Measurements from ENCODE around the gene DEFB114.

DEFB114 gene

DNA sequence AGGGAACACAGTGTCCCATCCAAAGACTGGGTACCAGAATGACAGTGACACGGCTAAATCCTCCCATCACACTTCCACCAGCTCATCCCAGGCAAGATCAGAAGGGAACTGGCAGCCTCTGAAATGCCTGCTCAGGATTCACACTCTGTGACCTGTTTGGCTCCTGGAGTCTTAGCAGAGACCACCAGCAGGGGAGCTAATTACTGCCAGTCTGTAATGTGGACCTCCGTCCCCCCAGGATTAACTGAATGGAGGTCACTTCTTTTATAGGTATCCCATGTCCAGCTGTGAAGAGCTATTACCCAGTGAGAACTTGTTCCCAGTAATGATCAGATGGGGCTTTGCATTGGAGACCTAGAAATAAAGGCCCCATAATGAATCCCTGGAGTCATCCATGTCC, 45.2 kb downstream of the DEFB114 start:
- H3K27ac Mint-ChIP-seq, result no peak overlapping the region
- H3K36me3 Mint-ChIP-seq (ENCODE audit: low read depth), result no peaks in the 10 kb centered on the region
- no peaks in the 10 kb centered on the region for H3K27me3 Mint-ChIP-seq (ENCODE audit: low read depth)
- no peaks in the 10 kb centered on the region for H3K4me1 Mint-ChIP-seq (ENCODE audit: low read depth)
- H3K4me3 Mint-ChIP-seq, result no peak overlapping the region
- no peaks in the 10 kb centered on the region for H3K9me3 Mint-ChIP-seq

DNA sequence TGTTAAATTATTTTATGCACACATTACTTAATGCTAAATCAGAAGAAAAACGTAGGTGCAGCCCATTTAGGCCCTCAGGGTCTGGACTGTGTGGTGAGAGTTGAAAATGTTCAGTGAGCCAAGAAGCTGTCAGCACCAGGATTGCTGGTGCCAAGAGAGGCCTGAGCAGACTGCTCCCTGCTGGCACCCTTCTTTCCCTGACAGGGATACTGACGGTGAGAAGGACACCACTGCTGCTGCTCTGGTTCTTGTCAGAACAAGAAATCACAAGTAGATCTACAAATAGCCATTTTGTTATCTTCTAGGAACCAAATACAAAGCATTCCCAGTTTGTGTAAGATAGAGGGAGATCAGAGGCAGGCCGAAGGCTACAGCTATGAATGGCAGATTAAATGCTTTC, 48.9 kb downstream of the DEFB114 start:
- Mint-ChIP-seq H3K27ac (no peak overlapping the region), H3K27me3 (ENCODE audit: low read depth) (no peaks in the 10 kb centered on the region), H3K36me3 (ENCODE audit: low read depth) (no peaks in the 10 kb centered on the region), H3K4me1 (ENCODE audit: low read depth) (no peaks in the 10 kb centered on the region), H3K9me3 (no peaks in the 10 kb centered on the region), H3K4me3 (no peak overlapping the region)

DNA sequence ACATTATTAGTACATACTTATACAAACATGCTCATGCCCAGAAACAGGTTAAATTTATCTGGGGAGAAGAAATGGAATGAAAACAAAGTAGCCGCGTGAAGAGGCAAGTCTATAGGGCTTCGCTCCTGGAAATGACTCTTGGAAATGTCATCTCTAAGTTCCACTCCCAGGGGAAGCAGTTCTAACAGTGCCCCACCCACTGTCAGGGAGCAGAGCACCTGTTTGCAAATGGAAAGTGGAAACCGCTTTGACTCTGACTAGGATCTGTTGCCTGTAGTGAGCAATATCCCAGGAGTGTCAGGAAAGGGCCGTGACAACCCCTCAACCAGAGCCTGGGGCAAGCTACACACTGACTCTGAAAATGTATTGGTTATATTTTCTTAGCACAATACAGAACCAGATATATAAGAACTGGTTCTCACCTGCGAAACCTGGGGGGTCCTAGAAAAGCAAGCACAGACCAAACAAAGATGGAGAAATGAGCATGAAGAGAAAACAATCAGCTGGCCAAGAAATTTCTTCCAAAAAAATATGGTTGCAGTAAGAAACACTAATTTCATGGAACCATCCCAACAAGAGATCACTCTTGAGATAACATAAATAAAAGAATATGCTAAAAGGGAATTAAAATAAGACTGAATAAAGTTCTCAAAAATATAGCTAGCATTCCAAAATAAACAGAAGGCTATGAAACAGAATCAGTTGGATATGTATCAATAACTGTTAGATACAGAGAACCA, 50.2 kb downstream of the DEFB114 start:
- Mint-ChIP-seq H3K4me1 (ENCODE audit: low read depth) (no peaks in the 10 kb centered on the region), H3K27ac (no peak overlapping the region), H3K4me3 (no peak overlapping the region), H3K9me3 (no peaks in the 10 kb centered on the region), H3K27me3 (ENCODE audit: low read depth) (no peaks in the 10 kb centered on the region), H3K36me3 (ENCODE audit: low read depth) (no peaks in the 10 kb centered on the region)

DNA sequence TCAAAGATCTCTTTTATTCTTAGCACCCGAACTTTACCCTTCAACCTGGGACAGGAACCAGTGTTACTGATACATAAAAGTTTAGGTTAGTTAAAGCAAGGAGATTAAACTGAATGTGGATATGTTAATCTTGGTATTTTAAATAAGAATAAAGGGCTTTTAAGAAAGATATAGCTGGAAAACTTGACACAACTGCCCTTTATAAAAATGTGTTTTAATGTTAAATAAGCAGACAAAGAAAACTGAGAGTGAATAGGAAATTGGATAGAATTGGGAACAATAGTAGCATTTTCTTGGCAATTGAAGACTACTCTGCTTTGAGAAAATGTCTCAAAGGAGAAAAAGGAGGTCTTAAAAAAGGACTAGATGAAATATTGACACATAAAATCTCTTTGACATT, 51.8 kb downstream of the DEFB114 start:
- Mint-ChIP-seq H3K4me1 (ENCODE audit: low read depth) (no peaks in the 10 kb centered on the region), H3K9me3 (no peaks in the 10 kb centered on the region), H3K27me3 (ENCODE audit: low read depth) (no peaks in the 10 kb centered on the region), H3K4me3 (no peak overlapping the region), H3K36me3 (ENCODE audit: low read depth) (no peaks in the 10 kb centered on the region), H3K27ac (no peak overlapping the region)

DNA sequence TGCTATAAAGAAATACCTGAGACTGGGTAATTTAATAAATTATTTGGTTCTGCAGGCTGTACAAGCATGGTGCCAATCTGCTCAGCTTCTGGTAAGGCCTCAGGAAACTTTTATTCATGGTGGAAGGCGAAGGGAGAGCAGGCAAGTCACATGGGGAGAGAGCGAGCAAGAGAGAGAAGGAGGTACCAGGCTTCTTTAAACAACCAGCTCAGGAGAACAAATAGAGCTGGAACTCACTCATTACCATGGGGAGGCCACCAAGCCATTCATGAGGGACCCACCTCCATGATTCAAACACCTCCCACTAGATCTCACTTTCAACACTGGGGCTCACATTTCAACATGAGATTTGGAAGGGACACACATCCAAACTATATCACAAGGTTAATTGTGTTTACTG, 52.7 kb downstream of the DEFB114 start:
- H3K27ac Mint-ChIP-seq, result no peak overlapping the region
- H3K36me3 Mint-ChIP-seq (ENCODE audit: low read depth), result no peaks in the 10 kb centered on the region
- no peaks in the 10 kb centered on the region for H3K9me3 Mint-ChIP-seq
- no peaks in the 10 kb centered on the region for H3K27me3 Mint-ChIP-seq (ENCODE audit: low read depth)
- no peak overlapping the region for H3K4me3 Mint-ChIP-seq
- H3K4me1 Mint-ChIP-seq (ENCODE audit: low read depth), result no peaks in the 10 kb centered on the region

All from T-helper 1 cell treated with Interleukin-12 subunit alpha and Interleukin-12 subunit beta and Interleukin-4 antibody, amounts not matched to agents 30 μg/mL and 1 μg/mL, for 36 hours (primary cell).